HepG2 (cell line): ENCODE results near the gene SERPIND1. TPM values are rescaled to one million over a fixed set of nuclear protein-coding genes. Genes with fewer than 3 reads are reported as not detected.
"Not testable (repeated sequence)": the region's sequence is repeated elsewhere in the genome, so short reads cannot be mapped to it uniquely, and the experiment has no call there.

ENCODE experiments used
- ATAC-seq: fragments of 200-7000 bp; cut with Tn5 transposase; 3 replicates; pipeline ENCODE4 v1.9.1; 2020; ENCODE audit warnings: mild to moderate bottlenecking, moderate library complexity
- BruUV-seq: library from RNA; stranded (reverse); fragments of 400-500 nt; replicated peaks from 2 replicates; lab custom pipeline; 2021; lab: Mats Ljungman, UMichigan
- CTCF ChIA-PET: fragments of 300-600 bp; formaldehyde crosslinking; extraction: SDS; loops from one replicate; lab custom pipeline; 2021; ENCODE audit warnings: low total read pairs, inconsistent platforms, low intra/inter-chr PET ratio; lab: Yijun Ruan, JAX
- POLR2A ChIA-PET: fragments of 350-600 bp; sonication (Branson Sonifier 250); formaldehyde crosslinking; loops from one replicate; lab custom pipeline; 2020; ENCODE audit warnings: antibody characterized with exemption, inconsistent platforms; lab: Yijun Ruan, JAX
- DNase-seq: peaks from one replicate; pipeline ENCODE4 v3.0.0-alpha.2; 2015; ENCODE audit warnings: low spot score
- FAIRE-seq: peaks from 3 replicates; lab custom pipeline; 2011; peaks lifted over from hg19 to GRCh38; lab: Jason Lieb, UNC
- H2AFZ ChIP-seq: one replicate; pipeline ENCODE4 v1.6.1; 2011; ENCODE audit warnings: low read length, inconsistent platforms
- H3K27ac ChIP-seq: fragments of 300-600 bp; 3 replicates; pipeline ENCODE4 v1.8.0; 2011; ENCODE audit warnings: mixed run types, mild to moderate bottlenecking, mixed read lengths, low read length, inconsistent platforms; ENCODE audit not compliant: insufficient read depth; ENCODE audit errors: extremely low read length
- H3K27me3 ChIP-seq, 2 experiments: fragments of 200-600 bp in 1 of 2; 2 replicates in 1 of 2; 3 replicates in 1 of 2; pipeline versions ENCODE4 v1.6.0 to v1.8.0; 2011; ENCODE audit warnings: low read length in 2 of 2, mild to moderate bottlenecking in 2 of 2, moderate library complexity in 2 of 2, inconsistent platforms in 1 of 2; ENCODE audit not compliant: insufficient read depth in 2 of 2, control insufficient read depth in 1 of 2
- H3K36me3 ChIP-seq, 2 experiments: fragments of 200-600 bp in 1 of 2; replicated peaks in 1 of 2; 2 replicates in 1 of 2; 3 replicates in 1 of 2; pipeline versions ENCODE4 v1.5.1 to v1.8.0; 2011; ENCODE audit warnings: low read length in 2 of 2, inconsistent platforms in 1 of 2; ENCODE audit not compliant: insufficient read depth in 2 of 2, control insufficient read depth in 1 of 2
- H3K4me1 ChIP-seq: 2 replicates; pipeline ENCODE4 v1.5.1; 2012; ENCODE audit warnings: low read length, inconsistent platforms; ENCODE audit not compliant: insufficient read depth
- H3K4me2 ChIP-seq: 2 replicates; pipeline ENCODE4 v1.6.0; 2011; ENCODE audit warnings: low read depth, low read length, inconsistent platforms
- H3K4me3 ChIP-seq, 3 experiments: fragments of 200-600 bp in 1 of 3; sonication (generic), shearing (Covaris generic) in 1 of 3; replicated peaks in 1 of 3; 2 replicates each; pipeline ENCODE4 v1.5.1; 2011 to 2016; ENCODE audit warnings: low read length in 3 of 3, inconsistent platforms in 2 of 3, low read depth in 2 of 3, mild to moderate bottlenecking in 2 of 3, control low read depth in 1 of 3, mixed read lengths in 1 of 3; ENCODE audit not compliant: insufficient read depth in 1 of 3
- H3K79me2 ChIP-seq: one replicate; pipeline ENCODE4 v1.6.1; 2011; ENCODE audit warnings: low read length, inconsistent platforms; ENCODE audit not compliant: insufficient read depth
- H3K9ac ChIP-seq: 2 replicates; pipeline ENCODE4 v1.6.0; 2011; ENCODE audit warnings: mild to moderate bottlenecking, low read depth, low read length, inconsistent platforms; ENCODE audit not compliant: insufficient read depth
- H3K9me3 ChIP-seq: 2 replicates; pipeline ENCODE4 v1.5.1; 2012; ENCODE audit warnings: mild to moderate bottlenecking, low read length
- H4K20me1 ChIP-seq: 2 replicates; pipeline ENCODE4 v1.6.0; 2011; ENCODE audit warnings: inconsistent platforms, mild to moderate bottlenecking, low read length, moderate library complexity; ENCODE audit not compliant: insufficient read depth
- AGO2 ChIP-seq: fragments of 200-400 bp; formaldehyde crosslinking; optimal IDR thresholded peaks from 2 replicates; pipeline ENCODE3; 2017; ENCODE audit warnings: mild to moderate bottlenecking, low read depth, low read length, moderate library complexity
- KIAA2018 ChIP-seq: sonication (generic); formaldehyde crosslinking; IDR thresholded peaks from 2 replicates; pipeline ENCODE4 v1.5.0; 2020; ENCODE audit warnings: mild to moderate bottlenecking, missing genetic modification reagents, borderline replicate concordance
- ZBTB37 ChIP-seq: sonication (generic); formaldehyde crosslinking; IDR thresholded peaks from 2 replicates; pipeline ENCODE4 v1.4.0; 2020; ENCODE audit warnings: mild to moderate bottlenecking, missing genetic modification reagents
- ZMYM2 ChIP-seq: sonication (generic); formaldehyde crosslinking; IDR thresholded peaks from 2 replicates; pipeline ENCODE4 v1.8.0; 2022; ENCODE audit warnings: mild to moderate bottlenecking, missing genetic modification reagents
- ZNF264 ChIP-seq: sonication (generic); formaldehyde crosslinking; IDR thresholded peaks from 2 replicates; pipeline ENCODE4 v1.4.0; 2020; ENCODE audit warnings: missing genetic modification reagents
- ZNF543 ChIP-seq: sonication (generic); formaldehyde crosslinking; IDR thresholded peaks from 2 replicates; pipeline ENCODE4 v1.4.0; 2020; ENCODE audit warnings: mild to moderate bottlenecking, missing genetic modification reagents
- ZNF816 ChIP-seq: sonication (generic); formaldehyde crosslinking; IDR thresholded peaks from 2 replicates; pipeline ENCODE4 v1.8.0; 2022; ENCODE audit warnings: missing genetic modification reagents, mild to moderate bottlenecking, borderline replicate concordance
- WGBS: methylation state at CpG from one replicate; pipeline ENCODE4 v1.1.6; 2017; ENCODE audit warnings: low lambda C conversion rate; 5-methylcytosine and 5-hydroxymethylcytosine counted together
- in situ Hi-C: cut with HindIII; loops from 2 replicates; pipeline ENCODE4 v1.10.0; 2017; ENCODE audit warnings: low pct_unique_long_range_greater_than_20kb; ENCODE audit not compliant: extremely low pct_ligation_motif_present
- intact Hi-C: fragments of 100-400 bp; cut with micrococcal nuclease; formaldehyde crosslinking; loops from one replicate; pipeline ENCODE4 v1.10.0; 2022; ENCODE audit not compliant: unreplicated experiment
- polyA plus RNA-seq, 8 experiments: library from polyadenylated mRNA; depleted of rRNA in 3 of 8; stranded (reverse) in 7 of 8; unstranded in 1 of 8; fragments of >200 nt; fragmentation: Illumina TruSeq in 4 of 8; extraction: Trizol in 4 of 8; gene quantifications; 2 replicates each; pipeline versions ENCODE4 v1.2.1 to v1.2.3, GENCODE V29; 2011 to 2016; ENCODE audit warnings: low read depth in 4 of 8, missing spikeins in 1 of 8, mixed read lengths in 1 of 8; ENCODE audit not compliant: insufficient read depth in 1 of 8
- total RNA-seq, 5 experiments: library from RNA; depleted of rRNA; stranded (reverse); fragments of >200 nt; fragmentation: Illumina TruSeq; extraction: Trizol; gene quantifications; 2 replicates each; pipeline ENCODE4 v1.2.3, GENCODE V29; 2016; ENCODE audit warnings: low read depth in 1 of 5

Gene SERPIND1
- total and polyA plus RNA-seq, 2 of the 13 experiments (the other 11 are each of a cell fraction or from before 2014, with no cell fraction given): 111 to 350 TPM

- H3K27me3 ChIP-seq: no peaks in the 10 kb centered on the region; a peak in 1 of 5 replicates
- ChIA-PET POLR2A (no interaction called here), CTCF (no interaction called here)
- no TSS peak for BruUV-seq
- no peak overlapping the region for H3K27ac ChIP-seq
- peaks cover 19 to 34% of the 10 kb centered on the region in 2 experiments; a peak in 4 of 5 replicates for H3K36me3 ChIP-seq
- H4K20me1 ChIP-seq: no peaks in the 10 kb centered on the region
- in situ Hi-C loops (no loop called here), intact Hi-C loops (no loop called here)
- WGBS: 100% methylated on average over 4 of the region's 7 CpGs
- no peak overlapping the region for H3K4me2 ChIP-seq
- ATAC-seq: no peak
- peaks cover 8% of the 10 kb centered on the region for H3K4me1 ChIP-seq
- TF ChIP-seq ZNF264 (CRISPR knock-in tag) (no peak), ZNF543 (CRISPR knock-in tag) (no peak), AGO2 (no peak), ZMYM2 (CRISPR knock-in tag) (no peak), KIAA2018 (CRISPR knock-in tag) (no peak), ZNF816 (CRISPR knock-in tag) (no peak), ZBTB37 (CRISPR knock-in tag) (no peak)
- no peak for DNase-seq
- H3K4me3 ChIP-seq: no peak overlapping the region
- H3K9me3 ChIP-seq: no peaks in the 10 kb centered on the region
- no peak overlapping the region for H3K9ac ChIP-seq
- no peak overlapping the region for H2AFZ ChIP-seq
- no peak for FAIRE-seq
- H3K79me2 ChIP-seq: no peaks in the 10 kb centered on the region
Observed at GRCh38 chr22:20766530-20766929, 7.4 kb upstream of the SERPIND1 start.

- H3K4me2 ChIP-seq, H3K79me2 ChIP-seq, intact Hi-C loops, DNase-seq, H2AFZ ChIP-seq, H3K9me3 ChIP-seq, H3K4me3 ChIP-seq, H3K27ac ChIP-seq, CTCF ChIA-PET, in situ Hi-C loops, H3K9ac ChIP-seq, H3K27me3 ChIP-seq, H4K20me1 ChIP-seq, BruUV-seq, POLR2A ChIA-PET, ATAC-seq, FAIRE-seq: not testable (repeated sequence)
- Histone ChIP-seq H3K4me1 (peaks cover 31% of the 10 kb centered on the region), H3K36me3 (peaks cover 8 to 13% of the 10 kb centered on the region in 2 experiments; a peak in 3 of 5 replicates)
- WGBS: 97% methylated on average over 9 of the region's 9 CpGs
Observed at GRCh38 chr22:20769496-20769826, 4.5 kb upstream of the SERPIND1 start.
